SIG-M5 (cell line): ENCODE data around the gene ZDHHC5.

Source experiments
- DNase-seq: peaks from one replicate; lab custom pipeline; 2025; lab: John Stamatoyannopoulos, UW

ZDHHC5 gene

GRCh38 chr11:57729479-57729878, 61.6 kb downstream of the ZDHHC5 start:
- DNase-seq = no peak

GRCh38 chr11:57732661-57733060, 64.7 kb downstream of the ZDHHC5 start:
- DNase-seq = no peak

GRCh38 chr11:57735619-57736298, 67.8 kb downstream of the ZDHHC5 start:
- no peak for DNase-seq

- peak; percentile 81 for DNase-seq
Measured at GRCh38 chr11:57741132-57742086, 73.5 kb downstream of the ZDHHC5 start, which contains the start of gene SELENOH. Gene SELENOH, plus strand, starts transcription at chr11:57741491. Its CDS starts 105 bp downstream, at chr11:57741596.

- DNase-seq = no peak
Measured at GRCh38 chr11:57742087-57742452, 74.2 kb downstream of the ZDHHC5 start.

- no peak for DNase-seq
Measured at GRCh38 chr11:57744357-57744756, 76.4 kb downstream of the ZDHHC5 start.

- no peak for DNase-seq
Measured at GRCh38 chr11:57745206-57745605, 77.3 kb downstream of the ZDHHC5 start.

- no peak for DNase-seq
Measured at GRCh38 chr11:57746920-57747319, 79.0 kb downstream of the ZDHHC5 start.
